ENCODE measurements around the gene LRRC58.
A peak's percentile ranks its signal among the peaks of the same experiment; 100 is the strongest.

The LRRC58 gene

GRCh38 chr3:120274739-120275167 is 74.4 kb downstream of the LRRC58 start:
- DNase-seq = peak; percentile 3
